LNCAP (cell line): ENCODE data around the gene MYL7.

Experiments used
- TF ChIP-seq, protein P1 (sequence below): fragments of 450-650 bp; IDR thresholded peaks from 2 replicates; pipeline ENCODE4 v1.5.1; 2017; ENCODE audit warnings: mild to moderate bottlenecking

Gene MYL7

DNA sequence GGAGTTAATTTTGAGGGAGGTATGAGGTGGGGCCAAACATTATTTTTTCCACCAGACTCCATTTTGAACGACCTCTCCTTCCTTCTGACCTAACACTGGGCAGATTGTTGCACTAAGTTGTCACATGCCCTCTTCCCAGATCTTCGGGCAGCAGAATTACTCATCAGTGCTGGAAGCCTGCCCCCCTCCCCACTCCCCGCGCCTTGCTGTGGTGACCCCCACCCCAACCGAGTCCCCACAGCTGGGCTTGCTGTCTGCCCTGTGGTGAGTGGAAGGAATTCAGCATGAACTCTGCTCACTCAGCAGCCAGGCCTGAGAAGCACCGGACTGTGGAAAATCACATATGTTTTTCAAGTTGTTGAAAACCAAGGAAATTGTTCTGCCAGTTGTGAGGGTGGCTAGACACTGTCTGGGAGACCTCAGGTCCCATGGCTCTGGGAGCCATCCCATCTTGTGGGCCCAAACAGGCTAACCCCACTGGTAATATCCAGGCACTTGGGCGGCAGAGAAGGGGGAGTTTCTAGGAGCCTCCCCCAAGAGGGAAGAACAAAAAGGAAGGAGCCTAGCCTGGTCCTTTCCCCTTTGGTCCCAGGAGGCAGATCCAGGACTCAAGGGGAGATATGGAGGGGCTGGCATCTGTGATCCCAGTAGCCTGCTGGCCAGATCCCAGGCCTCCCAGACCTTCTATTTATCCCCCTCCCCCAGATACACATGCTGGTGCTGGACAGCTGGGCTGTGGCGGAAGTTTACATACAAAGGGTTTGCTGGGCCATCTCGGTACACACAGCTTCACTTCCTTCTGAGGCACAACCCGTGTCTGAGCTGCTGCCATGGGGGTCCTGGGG lies 40.5 kb downstream of the MYL7 start:
- TF ChIP-seq, protein P1, sequence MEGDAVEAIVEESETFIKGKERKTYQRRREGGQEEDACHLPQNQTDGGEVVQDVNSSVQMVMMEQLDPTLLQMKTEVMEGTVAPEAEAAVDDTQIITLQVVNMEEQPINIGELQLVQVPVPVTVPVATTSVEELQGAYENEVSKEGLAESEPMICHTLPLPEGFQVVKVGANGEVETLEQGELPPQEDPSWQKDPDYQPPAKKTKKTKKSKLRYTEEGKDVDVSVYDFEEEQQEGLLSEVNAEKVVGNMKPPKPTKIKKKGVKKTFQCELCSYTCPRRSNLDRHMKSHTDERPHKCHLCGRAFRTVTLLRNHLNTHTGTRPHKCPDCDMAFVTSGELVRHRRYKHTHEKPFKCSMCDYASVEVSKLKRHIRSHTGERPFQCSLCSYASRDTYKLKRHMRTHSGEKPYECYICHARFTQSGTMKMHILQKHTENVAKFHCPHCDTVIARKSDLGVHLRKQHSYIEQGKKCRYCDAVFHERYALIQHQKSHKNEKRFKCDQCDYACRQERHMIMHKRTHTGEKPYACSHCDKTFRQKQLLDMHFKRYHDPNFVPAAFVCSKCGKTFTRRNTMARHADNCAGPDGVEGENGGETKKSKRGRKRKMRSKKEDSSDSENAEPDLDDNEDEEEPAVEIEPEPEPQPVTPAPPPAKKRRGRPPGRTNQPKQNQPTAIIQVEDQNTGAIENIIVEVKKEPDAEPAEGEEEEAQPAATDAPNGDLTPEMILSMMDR, result no peak

DNA sequence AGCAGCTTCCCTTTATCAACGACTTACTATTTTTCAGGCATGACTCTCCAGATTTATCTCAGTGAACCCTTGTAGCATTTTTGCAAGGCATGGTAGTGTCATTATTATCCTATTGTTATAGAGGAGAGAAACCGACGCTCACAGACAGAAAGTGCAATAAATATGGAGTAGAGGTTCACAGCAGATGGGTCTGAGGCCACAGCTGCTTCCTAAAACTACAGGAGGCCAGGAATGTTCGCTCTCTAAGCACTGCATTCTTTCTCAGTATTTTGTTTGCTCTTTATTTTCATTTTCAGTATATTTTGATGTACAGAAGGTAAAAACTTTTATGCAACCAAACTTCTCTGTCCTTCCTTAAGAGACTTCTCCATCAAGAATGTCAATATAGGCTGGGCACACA lies 41.5 kb downstream of the MYL7 start:
- TF ChIP-seq, protein P1, result no peak

DNA sequence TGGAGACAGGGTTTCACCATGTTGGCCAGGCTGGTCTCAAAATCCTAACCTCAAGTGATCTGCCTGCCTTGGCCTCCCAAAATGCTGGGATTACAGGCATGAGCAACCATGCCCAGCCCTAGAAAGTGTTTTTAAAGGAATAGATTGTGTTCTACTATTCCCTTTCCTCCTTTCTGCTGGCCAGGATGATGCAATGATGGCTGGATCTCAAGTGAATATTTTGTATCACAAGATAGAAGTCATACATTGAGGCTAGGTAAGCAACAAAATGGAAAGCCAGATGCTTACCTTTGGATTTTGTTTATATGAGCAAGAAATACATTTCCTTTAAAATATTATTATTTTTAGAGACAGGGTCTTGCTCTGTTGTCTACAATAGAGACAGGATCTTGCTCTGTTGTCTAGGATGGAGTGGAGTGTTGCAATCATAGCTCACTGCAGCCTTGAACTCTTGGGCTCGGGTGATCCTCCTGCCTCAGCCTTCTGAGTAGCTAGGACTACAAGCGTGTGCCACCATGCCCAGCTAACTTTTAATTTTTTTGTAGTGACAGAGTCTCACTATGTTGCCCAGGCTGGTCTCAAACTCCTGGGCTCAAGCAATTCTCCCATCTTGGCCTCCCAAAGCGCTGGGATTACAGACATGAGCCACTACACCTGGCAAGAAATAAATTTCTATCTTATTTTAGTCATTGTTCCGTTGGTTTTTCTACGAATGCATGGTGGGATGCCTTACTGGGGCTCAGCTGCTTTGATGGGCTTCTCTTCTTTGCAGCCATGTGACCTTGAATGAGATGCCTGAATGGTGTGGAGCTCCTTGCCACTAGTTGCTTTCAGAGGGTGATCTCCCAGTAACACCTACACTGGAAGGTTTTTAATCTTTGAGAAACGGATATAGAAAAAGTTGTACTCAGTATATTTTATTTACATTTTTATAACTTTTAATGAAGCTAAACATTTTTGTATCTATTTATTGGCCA lies 42.8 kb downstream of the MYL7 start:
- TF ChIP-seq, protein P1, result no peak

DNA sequence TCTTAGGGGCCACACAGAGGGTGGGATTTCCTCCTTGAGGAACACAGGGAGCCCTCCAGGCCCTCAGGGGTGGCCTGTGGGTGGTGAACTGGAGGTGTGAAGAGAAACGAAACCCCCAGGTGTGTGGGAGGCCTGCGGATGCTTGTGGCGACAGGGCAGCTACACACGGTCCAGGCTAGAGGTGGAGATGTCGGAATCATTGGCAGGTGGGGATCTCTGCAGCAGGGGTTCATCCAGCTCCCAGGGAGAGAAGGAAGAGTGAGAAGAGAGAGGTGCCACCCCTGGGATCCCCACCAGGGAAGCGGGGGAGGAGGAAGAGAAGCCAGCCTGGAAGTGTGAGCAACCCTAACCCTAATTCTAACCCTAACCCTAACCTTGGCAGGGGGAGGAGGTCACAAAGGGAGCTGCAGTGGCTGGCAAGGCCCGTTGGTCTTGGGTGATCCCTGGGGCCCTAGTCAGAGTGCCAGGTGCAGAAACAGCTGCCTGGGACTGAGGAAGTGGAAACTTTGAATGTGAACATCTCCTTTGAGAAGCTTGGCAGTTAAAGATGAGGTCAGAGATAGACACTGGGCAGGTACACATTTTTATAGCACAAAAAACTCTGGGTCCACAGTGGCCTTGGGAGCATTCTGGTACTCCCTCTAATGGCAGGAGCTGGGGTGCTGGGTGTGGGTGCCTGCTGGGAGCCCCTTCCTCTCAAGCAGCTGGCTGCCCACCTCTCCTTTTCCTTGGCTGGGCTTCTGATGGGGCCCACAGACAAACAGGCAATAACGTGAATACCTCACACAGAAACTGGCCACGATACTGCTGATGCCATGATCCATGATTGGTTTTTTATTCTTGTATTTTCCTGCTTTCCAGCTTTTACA lies 43.8 kb downstream of the MYL7 start:
- TF ChIP-seq, protein P1, result no peak

DNA sequence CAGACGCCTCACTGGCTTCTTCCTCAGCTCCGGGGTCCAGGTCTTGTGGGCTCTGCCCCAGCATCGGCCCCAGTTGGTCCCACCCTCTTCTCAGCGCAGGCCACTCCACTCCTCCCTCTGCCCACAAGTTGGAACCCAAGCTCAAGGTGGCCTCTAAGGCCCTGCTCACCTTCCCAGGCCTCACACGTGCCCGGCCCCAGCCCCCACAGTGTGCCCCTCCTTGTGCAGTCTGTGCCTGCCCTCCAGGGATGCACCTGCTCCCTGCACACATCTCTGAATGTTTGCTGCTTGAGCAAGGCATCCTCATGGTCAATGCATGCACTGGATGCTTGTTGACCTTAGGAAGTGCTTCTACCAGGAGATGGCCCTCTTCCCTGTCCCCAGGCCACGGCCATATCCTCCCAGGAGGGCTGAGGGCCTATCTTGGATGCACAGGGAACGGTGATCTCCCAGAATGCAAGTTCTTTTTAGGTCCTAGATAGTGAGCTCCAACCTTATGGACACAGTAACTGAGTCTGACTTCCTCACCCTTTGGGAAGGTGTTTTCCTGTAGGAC lies 44.7 kb downstream of the MYL7 start:
- TF ChIP-seq, protein P1, result no peak

DNA sequence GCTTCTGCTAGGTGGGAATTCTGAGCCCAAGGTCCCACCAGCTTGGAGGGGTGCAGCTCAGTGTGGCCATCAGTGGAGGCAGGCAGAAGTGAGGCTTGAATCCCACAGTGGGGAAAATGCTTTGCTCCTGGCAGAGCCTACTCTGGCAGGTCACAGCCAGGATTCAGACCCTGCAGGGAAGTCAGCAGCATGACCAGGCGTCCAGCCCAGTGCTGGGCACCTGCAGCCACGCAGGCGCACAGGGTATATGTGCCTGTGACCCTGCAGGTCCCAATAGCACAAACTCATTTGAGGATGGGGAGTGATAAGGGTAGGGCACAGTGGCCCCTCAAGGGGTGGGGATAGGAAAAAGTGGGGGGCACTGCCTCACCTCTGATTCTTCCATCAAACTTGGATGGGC lies 45.4 kb downstream of the MYL7 start:
- TF ChIP-seq, protein P1, result no peak
